Stomach (tissue), 9 donors: ENCODE measurements around the gene PARD3. TPM values are rescaled to one million over a fixed set of nuclear protein-coding genes. Genes with fewer than 3 reads are reported as not detected.

Source experiments
- DNase-seq, 2 donors: peaks; one replicate each; pipeline versions ENCODE4 v3.0.0 to v3.0.0-alpha.2; 2013 to 2019
- H3K27ac ChIP-seq, 5 donors: fragments of 200-600 bp in 4 of 5; sonication (generic) in 4 of 5; one replicate each; pipeline ENCODE4 v1.5.1; 2013 to 2019; ENCODE audit warnings: mild to moderate bottlenecking in 1 of 5, moderate library complexity in 1 of 5
- H3K27me3 ChIP-seq, 3 donors: fragments of 200-600 bp; sonication (generic); one replicate each; pipeline ENCODE4 v1.5.1; 2017 to 2019; ENCODE audit warnings: mixed run types in 1 of 3
- H3K36me3 ChIP-seq, 4 donors: fragments of 200-600 bp; sonication (generic); 1 replicate in 3 of 4; 2 replicates in 1 of 4; pipeline ENCODE4 v1.5.1; 2016 to 2019
- H3K4me1 ChIP-seq, 4 donors: fragments of 200-600 bp; sonication (generic); one replicate each; pipeline ENCODE4 v1.5.1; 2016 to 2019
- H3K4me3 ChIP-seq, 4 donors: fragments of 200-600 bp; sonication (generic) in 3 of 4; one replicate each; pipeline ENCODE4 v1.5.1; 2016 to 2019; ENCODE audit warnings: mild to moderate bottlenecking in 1 of 4
- H3K9me3 ChIP-seq, 4 donors: fragments of 200-600 bp; sonication (generic); one replicate each; pipeline ENCODE4 v1.5.1; 2016 to 2019
- CTCF ChIP-seq, 7 experiments: fragments of 450-650 bp in 4 of 7; fragments of 200-600 bp in 3 of 7; sonication (generic) in 3 of 7; IDR thresholded peaks; one replicate each; pipeline ENCODE4 v1.5.1; 2016 to 2019; ENCODE audit warnings: antibody characterized with exemption in 7 of 7, control low read depth in 2 of 7, mild to moderate bottlenecking in 1 of 7
- EP300 ChIP-seq: sonication (generic); formaldehyde crosslinking; IDR thresholded peaks from one replicate; pipeline ENCODE4 v1.6.1; 2017; ENCODE audit warnings: antibody characterized with exemption
- POLR2A ChIP-seq, 4 donors: fragments of 450-650 bp; IDR thresholded peaks; one replicate each; pipeline ENCODE4 v1.6.1; 2016; ENCODE audit warnings: antibody characterized with exemption in 4 of 4, control low read depth in 2 of 4, mild to moderate bottlenecking in 1 of 4, moderate library complexity in 1 of 4
- POLR2AphosphoS5 ChIP-seq, 3 donors: sonication (generic); formaldehyde crosslinking; IDR thresholded peaks; one replicate each; pipeline ENCODE4 v1.6.1; 2016; ENCODE audit warnings: antibody characterized with exemption in 3 of 3
- WGBS, 5 donors: extraction: QIAGEN DNeasy Blood & Tissue Kit in 3 of 5; methylation state at CpG; one replicate each; pipeline versions ENCODE4 v1.1.5 to v1.1.7; 2013 to 2018; 5-methylcytosine and 5-hydroxymethylcytosine counted together
- intact Hi-C: fragments of 100-400 bp; cut with DNase I; formaldehyde crosslinking; loops from one replicate; pipeline ENCODE4 v1.15.1; 2023; ENCODE audit warnings: low total_unique reads
- polyA plus RNA-seq, 3 donors: library from polyadenylated mRNA; stranded (reverse); fragments of 200-250 nt; gene quantifications; one replicate each; pipeline ENCODE4 v1.2.3, GENCODE V29; 2013
- total RNA-seq, 5 donors: library from RNA; depleted of rRNA; stranded (reverse); fragments of >200 nt; gene quantifications; one replicate each; pipeline versions ENCODE4 v1.1.0 to v1.2.3, GENCODE V29; 2014 to 2016
- donor health status: healthy with polysubstance abuse.
- donor health status: Bipolar disorder and iron deficiency.
- donor health status: healthy.

The PARD3 gene
- total and polyA plus RNA-seq, 8 donors: 13.7 to 118 (median 31.8) TPM

DNA sequence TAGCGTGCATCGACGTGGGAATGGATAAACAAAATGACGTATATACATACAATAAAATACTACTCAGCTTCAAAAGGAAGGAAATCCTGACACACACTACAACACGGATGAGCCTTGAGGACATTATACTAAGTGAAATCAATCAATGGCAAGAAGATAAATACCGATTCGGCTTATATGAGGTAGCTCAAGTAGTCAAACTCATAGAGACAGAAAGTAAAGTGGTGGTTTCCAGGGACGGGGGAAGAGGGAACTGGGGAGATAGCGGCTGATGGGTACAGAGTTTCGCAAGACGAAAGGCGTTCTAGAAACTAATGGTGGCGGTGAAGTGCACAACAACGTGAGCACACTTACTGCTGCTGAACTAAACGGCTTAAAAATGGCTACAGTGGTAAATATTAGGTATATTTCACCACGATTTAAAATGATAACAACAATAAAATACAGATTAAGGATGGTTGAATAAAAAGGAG lies 516.7 kb downstream of the PARD3 start:
- DNase-seq: no peak
- 84 to 92% (median 90%) methylated on average over 16 of the region's 16 CpGs for WGBS, 5 donors
- no peak overlapping the region for H3K4me3 ChIP-seq
- no peaks in the 10 kb centered on the region for H3K27me3 ChIP-seq
- no peaks in the 10 kb centered on the region for H3K9me3 ChIP-seq
- H3K4me1 ChIP-seq: no peaks in the 10 kb centered on the region
- no peak for TF ChIP-seq POLR2AphosphoS5 (IDR thresholded peaks at IDR 0.05)
- TF ChIP-seq POLR2A (IDR thresholded peaks at IDR 0.05): no peak
- TF ChIP-seq EP300: no peak
- TF ChIP-seq CTCF (IDR thresholded peaks at IDR 0.05): no peak
- no peaks in the 10 kb centered on the region for H3K36me3 ChIP-seq
- intact Hi-C loops: no loop called here
- H3K27ac ChIP-seq: no peak overlapping the region

- WGBS, 5 donors: 58 to 72% (median 63%) methylated on average over 6 of the region's 6 CpGs
- intact Hi-C loops: no loop called here
- H3K4me3 ChIP-seq: no peak overlapping the region
- TF ChIP-seq POLR2AphosphoS5 (IDR thresholded peaks at IDR 0.05) (no peak), EP300 (no peak), POLR2A (IDR thresholded peaks at IDR 0.05) (no peak), CTCF (IDR thresholded peaks at IDR 0.05) (no peak)
- H3K4me1 ChIP-seq: no peaks in the 10 kb centered on the region
- no peak overlapping the region for H3K27ac ChIP-seq
- DNase-seq: no peak
- no peaks in the 10 kb centered on the region for H3K9me3 ChIP-seq
- no peaks in the 10 kb centered on the region for H3K36me3 ChIP-seq
- H3K27me3 ChIP-seq: no peaks in the 10 kb centered on the region
These were observed 517.4 kb downstream of the PARD3 start for GRCh38 chr10:34297541-34298345.

DNA sequence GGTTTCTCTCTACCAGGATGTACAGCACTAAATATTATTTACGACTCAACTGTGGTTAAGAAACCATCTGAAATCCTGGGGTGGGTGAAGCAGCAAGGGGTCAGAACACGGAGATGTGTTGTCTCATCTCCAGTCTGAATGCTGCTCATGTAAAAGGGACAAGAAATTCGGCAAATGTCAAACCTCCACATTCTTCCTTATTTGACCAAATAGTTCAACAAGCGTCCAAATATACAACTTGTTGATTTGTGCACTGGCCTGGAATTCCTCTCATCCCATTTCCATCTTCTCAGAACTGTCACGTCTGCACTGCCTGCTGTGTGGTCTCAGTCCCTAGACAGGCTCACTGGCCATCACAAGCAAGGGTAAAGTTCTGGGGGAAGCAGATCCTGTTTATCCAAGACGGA lies 520.0 kb downstream of the PARD3 start:
- 58 to 85% (median 75%) methylated on average over 6 of the region's 6 CpGs for WGBS, 5 donors
- intact Hi-C loops: no loop called here
- no peaks in the 10 kb centered on the region for H3K36me3 ChIP-seq
- peak in 1 of 2 donors; percentile 37 for DNase-seq
- no peaks in the 10 kb centered on the region for H3K9me3 ChIP-seq
- no peak overlapping the region for H3K4me3 ChIP-seq
- H3K27me3 ChIP-seq: no peaks in the 10 kb centered on the region
- peaks cover 0 to 10% (median 1%) of the 10 kb centered on the region in 4 donors for H3K4me1 ChIP-seq
- TF ChIP-seq CTCF (IDR thresholded peaks at IDR 0.05) (no peak), EP300 (no peak), POLR2AphosphoS5 (IDR thresholded peaks at IDR 0.05) (no peak), POLR2A (IDR thresholded peaks at IDR 0.05) (no peak)
- H3K27ac ChIP-seq: no peak overlapping the region

DNA sequence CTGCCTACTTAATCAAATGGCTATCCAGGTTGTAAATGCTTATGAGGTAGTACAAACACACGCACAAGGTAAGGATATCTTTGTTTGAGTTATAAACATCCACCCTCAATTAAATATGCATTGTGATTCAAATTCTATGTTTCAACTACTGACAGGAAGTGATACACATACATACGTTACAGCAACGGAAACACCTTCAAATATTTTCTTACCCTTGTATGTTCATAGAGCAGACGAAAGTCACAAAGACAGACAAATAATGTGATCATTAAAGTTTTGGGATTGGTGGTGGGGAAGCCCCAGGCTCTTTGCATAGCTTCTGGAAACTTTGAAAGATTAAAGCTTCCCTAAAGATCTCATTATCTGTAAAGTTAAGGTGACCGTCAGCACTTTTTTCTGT lies 521.0 kb downstream of the PARD3 start:
- TF ChIP-seq POLR2A (IDR thresholded peaks at IDR 0.05): no peak
- no peaks in the 10 kb centered on the region for H3K9me3 ChIP-seq
- H3K27ac ChIP-seq: no peak overlapping the region
- no peaks in the 10 kb centered on the region for H3K27me3 ChIP-seq
- intact Hi-C loops: no loop called here
- H3K36me3 ChIP-seq: no peaks in the 10 kb centered on the region
- no peak overlapping the region for H3K4me3 ChIP-seq
- WGBS, 5 donors: 63 to 77% (median 75%) methylated on average over 5 of the region's 5 CpGs
- H3K4me1 ChIP-seq: peaks cover 0 to 10% (median 1%) of the 10 kb centered on the region in 4 donors
- DNase-seq: no peak

DNA sequence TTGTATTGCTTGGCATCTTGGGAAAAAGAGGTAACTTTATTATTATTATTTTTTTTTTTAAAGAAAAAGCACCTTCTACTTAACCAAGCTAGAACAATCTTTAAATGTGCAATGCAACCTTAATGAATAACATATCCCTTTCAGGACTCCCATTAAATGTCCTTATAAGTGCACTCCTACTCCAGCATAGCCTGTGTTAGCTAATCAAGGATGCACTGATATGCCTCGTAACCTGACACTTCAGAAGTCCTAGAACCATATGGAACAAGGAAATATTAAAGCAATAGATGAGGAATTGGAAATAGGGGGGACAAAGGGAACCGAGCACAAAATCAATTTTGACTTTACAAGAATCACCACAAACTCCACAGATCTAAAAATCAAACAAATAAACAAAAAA lies 522.4 kb downstream of the PARD3 start:
- Histone ChIP-seq H3K4me3 (no peak overlapping the region), H3K27ac (no peak overlapping the region), H3K9me3 (no peaks in the 10 kb centered on the region), H3K27me3 (no peaks in the 10 kb centered on the region), H3K4me1 (peaks cover 0 to 10% (median 1%) of the 10 kb centered on the region in 4 donors), H3K36me3 (no peaks in the 10 kb centered on the region)
- 63 to 87% (median 78%) methylated on average over 2 of the region's 2 CpGs for WGBS, 5 donors
- TF ChIP-seq CTCF (IDR thresholded peaks at IDR 0.05) (no peak), EP300 (no peak), POLR2A (IDR thresholded peaks at IDR 0.05) (no peak), POLR2AphosphoS5 (IDR thresholded peaks at IDR 0.05) (no peak)
- no peak for DNase-seq
- intact Hi-C loops: no loop called here
